ENCODE measurements around the gene ATP6V1B1.
A peak's percentile ranks its signal among the peaks of the same experiment; 100 is the strongest.

ATP6V1B1 gene

DNA sequence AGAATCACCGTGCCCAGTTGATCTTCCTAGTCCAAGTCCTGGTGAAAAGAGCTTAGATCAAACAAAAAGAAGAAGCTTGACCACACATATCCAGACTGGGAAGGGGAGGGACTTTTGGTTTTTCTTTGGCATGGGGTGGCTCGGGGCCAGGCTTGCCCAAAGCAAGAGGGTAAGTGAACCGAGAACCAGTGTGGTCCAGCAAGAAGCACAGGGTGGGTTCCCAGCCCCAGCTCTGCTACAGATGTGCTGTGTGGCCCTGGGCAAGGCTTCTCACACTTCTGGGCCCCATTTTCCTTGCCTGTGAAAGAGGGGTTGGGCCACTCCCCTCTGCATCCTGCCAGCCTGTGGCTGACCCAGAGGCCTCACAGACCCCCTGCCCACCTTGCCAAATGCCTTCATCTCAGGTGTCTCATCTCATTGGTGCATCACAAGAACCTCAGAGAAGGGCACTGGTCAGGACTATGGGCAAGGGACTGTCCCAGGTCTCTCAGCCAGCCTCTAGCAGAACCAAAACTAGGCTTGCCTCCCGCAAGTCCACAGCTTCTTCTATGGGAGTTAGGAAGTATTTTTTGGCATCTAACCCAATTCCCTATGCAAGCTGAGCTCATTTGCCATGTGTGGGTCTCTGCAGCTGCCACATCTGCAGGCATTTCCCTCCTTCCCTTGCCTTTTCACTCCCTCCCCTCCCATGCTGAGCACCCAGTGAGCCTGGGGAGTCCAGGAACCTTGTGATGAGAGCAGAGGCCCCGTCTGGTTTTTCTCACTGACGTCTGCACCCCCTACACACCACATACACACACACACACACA lies 6.9 kb downstream of the ATP6V1B1 start:
- TF ChIP-seq, protein P1, sequence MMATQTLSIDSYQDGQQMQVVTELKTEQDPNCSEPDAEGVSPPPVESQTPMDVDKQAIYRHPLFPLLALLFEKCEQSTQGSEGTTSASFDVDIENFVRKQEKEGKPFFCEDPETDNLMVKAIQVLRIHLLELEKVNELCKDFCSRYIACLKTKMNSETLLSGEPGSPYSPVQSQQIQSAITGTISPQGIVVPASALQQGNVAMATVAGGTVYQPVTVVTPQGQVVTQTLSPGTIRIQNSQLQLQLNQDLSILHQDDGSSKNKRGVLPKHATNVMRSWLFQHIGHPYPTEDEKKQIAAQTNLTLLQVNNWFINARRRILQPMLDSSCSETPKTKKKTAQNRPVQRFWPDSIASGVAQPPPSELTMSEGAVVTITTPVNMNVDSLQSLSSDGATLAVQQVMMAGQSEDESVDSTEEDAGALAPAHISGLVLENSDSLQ (IDR thresholded peaks at IDR 0.05), result no peak
- CTCF ChIA-PET, result interaction anchor here (0.7 to 1.7 kb wide), 3 partner anchors 23 to 153 kb away, joined by 3 to 5 read pairs (median 4); no protein-coding TSS in a partner anchor
- no peak for DNase-seq (ENCODE audit: extremely low spot score)
- POLR2A ChIA-PET, result no interaction called here

DNA sequence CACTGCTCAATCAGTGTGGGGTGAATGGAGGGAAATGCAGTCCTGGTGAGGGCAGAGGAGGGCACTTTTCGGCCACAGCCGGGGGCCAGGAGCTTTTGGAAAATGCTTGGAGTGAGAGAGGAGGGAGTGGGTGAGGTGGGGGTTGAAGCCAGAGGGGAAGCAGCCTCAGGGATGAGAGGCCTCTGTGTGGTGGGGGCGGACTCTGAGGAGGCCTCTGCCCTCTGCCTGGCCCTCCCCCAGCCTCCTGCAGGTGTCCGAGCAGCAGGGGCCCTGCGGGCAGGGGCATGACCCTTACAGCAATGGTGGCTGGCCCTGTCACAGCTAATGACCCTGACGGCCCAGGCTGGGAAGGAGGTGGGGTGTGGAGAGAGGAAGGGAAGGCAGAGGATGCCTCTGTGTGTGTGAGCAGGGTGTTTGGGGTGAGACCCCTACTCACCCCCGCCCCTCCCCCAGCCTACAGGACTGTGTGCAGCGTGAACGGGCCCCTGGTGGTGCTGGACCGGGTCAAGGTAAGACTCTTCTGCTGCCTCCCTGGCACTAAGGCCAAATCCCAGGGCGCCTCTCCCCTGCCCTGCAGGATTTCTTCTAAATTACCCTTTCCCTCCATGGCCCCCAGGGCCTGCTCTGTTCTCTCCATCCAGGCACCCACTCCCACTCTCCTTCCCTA lies 7.6 kb downstream of the ATP6V1B1 start:
- CTCF ChIA-PET, result interaction anchor here (1.7 kb wide), 1 partner anchor 154 kb away, joined by 5 read pairs; no protein-coding TSS in a partner anchor
- DNase-seq (ENCODE audit: extremely low spot score), result no peak

DNA sequence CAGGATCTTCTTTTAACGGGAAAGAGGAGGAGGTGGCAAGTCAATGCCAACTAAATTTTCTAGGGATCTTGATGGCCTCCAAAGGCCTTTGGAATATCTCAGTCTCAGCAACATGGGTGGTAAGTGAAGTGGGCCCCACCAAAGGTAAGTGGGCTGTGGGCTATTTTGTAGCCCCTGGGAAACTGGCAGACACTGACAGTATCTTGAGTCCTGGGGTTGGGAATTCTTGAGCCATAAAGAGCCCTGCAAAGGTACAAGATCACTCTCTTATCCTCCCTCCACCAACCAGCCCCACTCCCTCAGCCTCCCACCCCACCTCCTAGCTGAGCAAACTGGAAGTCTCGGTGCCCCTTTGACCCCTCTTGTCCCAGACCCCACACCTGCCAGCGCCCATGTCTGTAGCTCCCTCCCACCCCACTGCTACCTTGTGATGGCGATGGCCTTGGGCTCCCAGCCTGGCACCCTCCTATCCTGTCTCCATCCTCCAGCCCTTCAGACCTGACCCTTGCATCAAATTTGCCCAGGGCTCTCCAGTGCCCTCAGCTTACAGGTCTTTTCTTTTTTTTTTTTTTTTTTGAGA lies 8.5 kb downstream of the ATP6V1B1 start:
- TF ChIP-seq BHLHE40 (IDR thresholded peaks at IDR 0.05; ENCODE audit: borderline replicate concordance) (no peak), ZNF384 (IDR thresholded peaks at IDR 0.05) (no peak), SUZ12 (IDR thresholded peaks at IDR 0.05) (no peak), HDGF (IDR thresholded peaks at IDR 0.05; ENCODE audit: borderline replicate concordance) (no peak), FOXK2 (IDR thresholded peaks at IDR 0.05) (no peak), L3MBTL2 (conservative IDR thresholded peaks at IDR 0.05) (no peak), TARDBP (IDR thresholded peaks at IDR 0.05) (no peak), LEF1 (IDR thresholded peaks at IDR 0.05; ENCODE audit: borderline replicate concordance) (no peak), NFRKB (IDR thresholded peaks at IDR 0.05) (no peak), FOXA1 (IDR thresholded peaks at IDR 0.05) (no peak), ELF4 (IDR thresholded peaks at IDR 0.05) (no peak), CTBP1 (IDR thresholded peaks at IDR 0.05; ENCODE audit: borderline replicate concordance) (no peak)
- ChIA-PET CTCF (no interaction called here), POLR2A (no interaction called here)
- no peak for DNase-seq (ENCODE audit: extremely low spot score)

More for the DNA sequence above, 7.6 kb downstream of the ATP6V1B1 start:
- TF ChIP-seq CTBP1 (IDR thresholded peaks at IDR 0.05; ENCODE audit: borderline replicate concordance) (no peak), LEF1 (IDR thresholded peaks at IDR 0.05; ENCODE audit: borderline replicate concordance) (no peak), SUZ12 (IDR thresholded peaks at IDR 0.05) (no peak), ZNF384 (IDR thresholded peaks at IDR 0.05) (no peak), FOXM1 (IDR thresholded peaks at IDR 0.05; ENCODE audit: borderline replicate concordance) (no peak), ELF4 (IDR thresholded peaks at IDR 0.05) (no peak), FOXK2 (IDR thresholded peaks at IDR 0.05) (no peak), HDGF (IDR thresholded peaks at IDR 0.05; ENCODE audit: borderline replicate concordance) (no peak), BHLHE40 (IDR thresholded peaks at IDR 0.05; ENCODE audit: borderline replicate concordance) (no peak)
- TF ChIP-seq, protein P1 (IDR thresholded peaks at IDR 0.05), result no peak
- POLR2A ChIA-PET, result no interaction called here

DNA sequence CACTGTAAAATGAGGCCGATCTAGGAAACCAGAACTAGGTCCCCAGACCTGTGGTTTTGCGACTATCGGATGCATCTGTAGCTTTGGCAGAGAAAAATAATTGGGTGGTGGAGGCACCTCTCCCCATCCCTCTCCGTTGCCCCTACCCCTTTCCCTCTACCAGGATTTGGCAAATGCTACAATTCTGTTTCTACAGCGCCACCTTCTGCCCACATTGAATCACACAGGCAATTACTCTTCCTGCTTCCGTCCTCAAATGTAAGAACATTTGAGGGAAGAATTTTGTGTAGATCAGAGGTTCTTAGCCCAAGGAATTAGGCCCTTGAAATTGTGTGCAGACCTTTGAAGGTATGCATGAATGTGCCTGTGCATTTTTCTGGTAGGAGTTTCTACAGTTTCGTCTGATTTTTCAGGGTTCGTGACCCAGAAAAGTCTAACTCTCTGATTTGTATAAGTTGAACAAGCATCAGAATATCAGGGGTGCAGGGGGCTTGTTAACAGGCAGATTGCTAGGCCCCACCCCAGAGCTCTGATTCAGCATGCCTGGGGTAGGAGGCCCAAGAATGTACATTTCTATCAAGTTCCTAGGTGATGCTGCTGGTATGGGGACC lies 11.2 kb downstream of the ATP6V1B1 start:
- ChIA-PET POLR2A (interaction anchor here (0.7 kb wide), 1 partner anchor 86 kb away, joined by 3 read pairs; no protein-coding TSS in a partner anchor), CTCF (interaction anchor here (0.9 to 3.6 kb wide), 10 partner anchors 8 to 158 kb away, joined by 3 to 30 read pairs (median 4); partner anchors contain the start of gene ATP6V1B1)
- peak; percentile 55 for DNase-seq (ENCODE audit: extremely low spot score)
- TF ChIP-seq FOXA1 (IDR thresholded peaks at IDR 0.05) (no peak), FOXM1 (IDR thresholded peaks at IDR 0.05; ENCODE audit: borderline replicate concordance) (no peak), LEF1 (IDR thresholded peaks at IDR 0.05; ENCODE audit: borderline replicate concordance) (no peak), TARDBP (IDR thresholded peaks at IDR 0.05) (no peak), NFRKB (IDR thresholded peaks at IDR 0.05) (no peak), ARNT (IDR thresholded peaks at IDR 0.05) (no peak), L3MBTL2 (conservative IDR thresholded peaks at IDR 0.05) (no peak), ELF4 (IDR thresholded peaks at IDR 0.05) (no peak), HDGF (IDR thresholded peaks at IDR 0.05; ENCODE audit: borderline replicate concordance) (no peak), CTBP1 (IDR thresholded peaks at IDR 0.05; ENCODE audit: borderline replicate concordance) (no peak), SP1 (IDR thresholded peaks at IDR 0.05) (no peak), SUZ12 (IDR thresholded peaks at IDR 0.05) (no peak), BHLHE40 (IDR thresholded peaks at IDR 0.05; ENCODE audit: borderline replicate concordance) (no peak), FOXK2 (IDR thresholded peaks at IDR 0.05) (no peak), ZNF384 (IDR thresholded peaks at IDR 0.05) (no peak)
- TF ChIP-seq, protein P1 (IDR thresholded peaks at IDR 0.05), result no peak

DNA sequence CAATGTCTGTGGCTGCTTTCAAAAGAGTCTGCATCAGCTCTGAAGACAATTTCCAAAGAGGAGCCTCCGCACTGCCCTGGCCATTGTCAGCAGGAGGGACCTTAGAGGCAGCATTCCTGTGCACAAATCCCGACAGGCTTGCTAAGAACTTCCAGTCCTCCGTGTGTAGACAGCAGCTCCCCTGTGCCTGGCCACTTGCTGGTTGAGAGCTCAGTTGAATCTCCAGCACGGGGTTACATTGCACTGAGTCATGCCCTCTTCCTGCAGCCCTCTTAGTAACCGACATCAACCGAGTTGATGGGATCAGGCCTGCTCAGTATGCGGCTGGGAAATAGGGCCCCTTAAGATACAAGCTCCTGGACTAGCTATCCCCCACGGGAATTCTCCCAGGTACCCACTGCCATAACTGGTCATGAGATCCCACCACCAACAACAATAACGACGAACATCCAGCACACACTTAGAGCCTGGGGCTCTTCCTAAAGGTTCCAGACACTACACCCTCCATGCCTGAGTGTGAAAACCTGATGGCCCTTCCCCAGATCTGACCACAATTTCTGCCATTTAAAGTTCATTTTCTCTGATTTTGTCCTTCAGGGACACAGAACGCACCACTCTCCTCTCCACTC lies 12.0 kb downstream of the ATP6V1B1 start:
- no peak for DNase-seq (ENCODE audit: extremely low spot score)
- ChIA-PET CTCF (interaction anchor here (0.5 to 3.6 kb wide), 23 partner anchors 9 to 641 kb away, joined by 3 to 30 read pairs (median 4); no protein-coding TSS in a partner anchor), POLR2A (interaction anchor here (0.7 to 1.3 kb wide), 6 partner anchors 17 to 87 kb away, joined by 3 read pairs; partner anchors contain the start of gene ANKRD53)
- TF ChIP-seq ELF4 (IDR thresholded peaks at IDR 0.05) (no peak), LEF1 (IDR thresholded peaks at IDR 0.05; ENCODE audit: borderline replicate concordance) (no peak), FOXK2 (IDR thresholded peaks at IDR 0.05) (no peak), ARNT (IDR thresholded peaks at IDR 0.05) (no peak), NFRKB (IDR thresholded peaks at IDR 0.05) (no peak), SP1 (IDR thresholded peaks at IDR 0.05) (no peak), SUZ12 (IDR thresholded peaks at IDR 0.05) (no peak), FOXM1 (IDR thresholded peaks at IDR 0.05; ENCODE audit: borderline replicate concordance) (no peak), L3MBTL2 (conservative IDR thresholded peaks at IDR 0.05) (no peak), HDGF (IDR thresholded peaks at IDR 0.05; ENCODE audit: borderline replicate concordance) (no peak)

Measured in HEK293T (cell line).